HepG2 (cell line): ENCODE results near the gene PAFAH1B1. TPM values are rescaled to one million over a fixed set of nuclear protein-coding genes. Genes with fewer than 3 reads are reported as not detected.

Experiments used
- ARID3A ChIP-seq: IDR thresholded peaks from 2 replicates; pipeline ENCODE4 v1.6.1; 2012; ENCODE audit warnings: low read depth, low read length, improper control_type of control experiment
- HNRNPH1 ChIP-seq: fragments of 200-400 bp; formaldehyde crosslinking; optimal IDR thresholded peaks from 2 replicates; pipeline ENCODE3; 2017; ENCODE audit warnings: mild to moderate bottlenecking, low read depth, low read length
- MEF2D ChIP-seq: sonication (generic); formaldehyde crosslinking; IDR thresholded peaks from 2 replicates; pipeline ENCODE4 v1.5.1; 2020; ENCODE audit warnings: mild to moderate bottlenecking, missing genetic modification reagents
- RARA ChIP-seq: IDR thresholded peaks from 2 replicates; pipeline ENCODE4 v1.6.1; 2016; ENCODE audit warnings: missing genetic modification reagents, missing compliant biosample characterization
- SOX13 ChIP-seq, 3 experiments: fragments of 450-650 bp in 1 of 3; sonication (generic) in 1 of 3; formaldehyde crosslinking in 1 of 3; IDR thresholded peaks in 2 of 3; conservative IDR thresholded peaks in 1 of 3; 2 replicates each; pipeline versions ENCODE4 v1.5.0 to v1.6.1; 2016 to 2020; ENCODE audit warnings: antibody characterized with exemption in 1 of 3, mild to moderate bottlenecking in 1 of 3, missing compliant biosample characterization in 1 of 3, missing genetic modification reagents in 1 of 3, moderate library complexity in 1 of 3
- TAF15 ChIP-seq: fragments of 200-400 bp; formaldehyde crosslinking; IDR thresholded peaks from one replicate; pipeline ENCODE4 v1.6.1; 2018; ENCODE audit warnings: mild to moderate bottlenecking, low read depth, low read length; ENCODE audit not compliant: poor library complexity, severe bottlenecking
- TOE1 ChIP-seq: sonication (generic); formaldehyde crosslinking; IDR thresholded peaks from 2 replicates; pipeline ENCODE4 v1.4.0; 2020; ENCODE audit warnings: mild to moderate bottlenecking, missing genetic modification reagents
- TOPORS ChIP-seq: sonication (generic); formaldehyde crosslinking; IDR thresholded peaks from 2 replicates; pipeline ENCODE4 v1.8.0; 2023; ENCODE audit warnings: mild to moderate bottlenecking, missing genetic modification reagents
- ZNF136 ChIP-seq: sonication (generic); formaldehyde crosslinking; IDR thresholded peaks from 2 replicates; pipeline ENCODE4 v1.8.1; 2022; ENCODE audit warnings: low read depth, mild to moderate bottlenecking, moderate library complexity, missing genetic modification reagents
- ZNF629 ChIP-seq: sonication (generic); formaldehyde crosslinking; conservative IDR thresholded peaks from 2 replicates; pipeline ENCODE4 v1.5.0; 2020; ENCODE audit warnings: missing genetic modification reagents
- ZNF674 ChIP-seq: sonication (generic); formaldehyde crosslinking; IDR thresholded peaks from 2 replicates; pipeline ENCODE4 v1.5.0; 2020; ENCODE audit warnings: low read depth, mild to moderate bottlenecking, missing genetic modification reagents
- ZNF839 ChIP-seq: sonication (generic); formaldehyde crosslinking; IDR thresholded peaks from 2 replicates; pipeline ENCODE4 v1.4.0; 2020; ENCODE audit warnings: missing genetic modification reagents, mild to moderate bottlenecking, borderline replicate concordance
- polyA plus RNA-seq, 8 experiments: library from polyadenylated mRNA; depleted of rRNA in 3 of 8; stranded (reverse) in 7 of 8; unstranded in 1 of 8; fragments of >200 nt; fragmentation: Illumina TruSeq in 4 of 8; extraction: Trizol in 4 of 8; gene quantifications; 2 replicates each; pipeline versions ENCODE4 v1.2.1 to v1.2.3, GENCODE V29; 2011 to 2016; ENCODE audit warnings: low read depth in 4 of 8, missing spikeins in 1 of 8, mixed read lengths in 1 of 8; ENCODE audit not compliant: insufficient read depth in 1 of 8
- total RNA-seq, 5 experiments: library from RNA; depleted of rRNA; stranded (reverse); fragments of >200 nt; fragmentation: Illumina TruSeq; extraction: Trizol; gene quantifications; 2 replicates each; pipeline ENCODE4 v1.2.3, GENCODE V29; 2016; ENCODE audit warnings: low read depth in 1 of 5
- TF ChIP-seq, protein P1 (sequence below): sonication (generic); formaldehyde crosslinking; IDR thresholded peaks from 2 replicates; pipeline ENCODE4 v1.5.0; 2020; ENCODE audit warnings: mild to moderate bottlenecking, missing genetic modification reagents
- TF ChIP-seq, protein P2 (sequence below): sonication (generic); formaldehyde crosslinking; IDR thresholded peaks from 2 replicates; pipeline ENCODE4 v1.5.0; 2020; ENCODE audit warnings: missing genetic modification reagents
- TF ChIP-seq, protein P3 (sequence below): IDR thresholded peaks from 2 replicates; pipeline ENCODE4 v1.4.0; 2020; ENCODE audit warnings: mild to moderate bottlenecking, missing genetic modification reagents

The PAFAH1B1 gene
- total and polyA plus RNA-seq, 2 of the 13 experiments (the other 11 are each of a cell fraction or from before 2014, with no cell fraction given) = 46.0 to 64.9 TPM

DNA sequence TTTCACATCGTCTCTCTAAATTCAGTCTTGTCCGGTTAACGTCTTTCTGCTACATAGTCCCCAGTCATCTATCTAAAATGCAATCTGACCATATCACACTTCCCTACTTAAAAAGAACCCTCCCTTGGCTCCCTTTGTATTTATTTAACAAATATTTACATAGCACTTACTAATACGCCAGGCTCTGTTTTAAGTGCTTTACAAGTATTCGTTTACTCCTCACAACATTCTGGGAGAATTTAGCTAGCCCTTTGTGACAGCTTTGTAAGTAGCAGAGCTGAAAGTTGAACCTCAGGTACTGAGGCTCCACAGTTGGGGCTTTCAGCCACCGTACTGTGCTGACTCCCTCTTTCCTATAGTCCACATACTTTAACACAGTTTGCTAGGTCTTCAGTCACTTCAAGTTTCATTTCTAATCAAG is 9.2 kb downstream of the PAFAH1B1 start (continued):
- TF ChIP-seq ZNF629 = no peak
- TF ChIP-seq SOX13 (IDR thresholded peaks at IDR 0.05) = no peak
- TF ChIP-seq SOX13 (CRISPR knock-in tag; conservative IDR thresholded peaks at IDR 0.05 in 1 of 2, IDR thresholded peaks at IDR 0.05 in 1 of 2) = no peak
- TF ChIP-seq TOPORS (CRISPR knock-in tag) = no peak
- TF ChIP-seq TAF15 = no peak
- no peak for TF ChIP-seq ZNF839 (CRISPR knock-in tag)
- no peak for TF ChIP-seq HNRNPH1
- TF ChIP-seq, protein P1, sequence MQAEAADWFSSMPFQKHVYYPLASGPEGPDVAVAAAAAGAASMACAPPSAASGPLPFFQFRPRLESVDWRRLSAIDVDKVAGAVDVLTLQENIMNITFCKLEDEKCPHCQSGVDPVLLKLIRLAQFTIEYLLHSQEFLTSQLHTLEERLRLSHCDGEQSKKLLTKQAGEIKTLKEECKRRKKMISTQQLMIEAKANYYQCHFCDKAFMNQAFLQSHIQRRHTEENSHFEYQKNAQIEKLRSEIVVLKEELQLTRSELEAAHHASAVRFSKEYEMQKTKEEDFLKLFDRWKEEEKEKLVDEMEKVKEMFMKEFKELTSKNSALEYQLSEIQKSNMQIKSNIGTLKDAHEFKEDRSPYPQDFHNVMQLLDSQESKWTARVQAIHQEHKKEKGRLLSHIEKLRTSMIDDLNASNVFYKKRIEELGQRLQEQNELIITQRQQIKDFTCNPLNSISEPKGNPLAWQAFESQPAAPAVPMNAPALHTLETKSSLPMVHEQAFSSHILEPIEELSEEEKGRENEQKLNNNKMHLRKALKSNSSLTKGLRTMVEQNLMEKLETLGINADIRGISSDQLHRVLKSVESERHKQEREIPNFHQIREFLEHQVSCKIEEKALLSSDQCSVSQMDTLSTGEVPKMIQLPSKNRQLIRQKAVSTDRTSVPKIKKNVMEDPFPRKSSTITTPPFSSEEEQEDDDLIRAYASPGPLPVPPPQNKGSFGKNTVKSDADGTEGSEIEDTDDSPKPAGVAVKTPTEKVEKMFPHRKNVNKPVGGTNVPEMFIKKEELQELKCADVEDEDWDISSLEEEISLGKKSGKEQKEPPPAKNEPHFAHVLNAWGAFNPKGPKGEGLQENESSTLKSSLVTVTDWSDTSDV (CRISPR knock-in tag) = no peak
- TF ChIP-seq RARA (CRISPR knock-in tag) = 0 out of 2 replicates have a peak, but pooled peaks have one; percentile 5
- peak; percentile 45; the same call in 1 of the 2 replicates for TF ChIP-seq ARID3A
- TF ChIP-seq, protein P2, sequence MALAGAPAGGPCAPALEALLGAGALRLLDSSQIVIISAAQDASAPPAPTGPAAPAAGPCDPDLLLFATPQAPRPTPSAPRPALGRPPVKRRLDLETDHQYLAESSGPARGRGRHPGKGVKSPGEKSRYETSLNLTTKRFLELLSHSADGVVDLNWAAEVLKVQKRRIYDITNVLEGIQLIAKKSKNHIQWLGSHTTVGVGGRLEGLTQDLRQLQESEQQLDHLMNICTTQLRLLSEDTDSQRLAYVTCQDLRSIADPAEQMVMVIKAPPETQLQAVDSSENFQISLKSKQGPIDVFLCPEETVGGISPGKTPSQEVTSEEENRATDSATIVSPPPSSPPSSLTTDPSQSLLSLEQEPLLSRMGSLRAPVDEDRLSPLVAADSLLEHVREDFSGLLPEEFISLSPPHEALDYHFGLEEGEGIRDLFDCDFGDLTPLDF (CRISPR knock-in tag) = no peak
- TF ChIP-seq ZNF674 (CRISPR knock-in tag) = no peak
- no peak for TF ChIP-seq TOE1 (CRISPR knock-in tag)
- TF ChIP-seq MEF2D (CRISPR knock-in tag) = no peak
- no peak for TF ChIP-seq ZNF136 (CRISPR knock-in tag)
- TF ChIP-seq, protein P3, sequence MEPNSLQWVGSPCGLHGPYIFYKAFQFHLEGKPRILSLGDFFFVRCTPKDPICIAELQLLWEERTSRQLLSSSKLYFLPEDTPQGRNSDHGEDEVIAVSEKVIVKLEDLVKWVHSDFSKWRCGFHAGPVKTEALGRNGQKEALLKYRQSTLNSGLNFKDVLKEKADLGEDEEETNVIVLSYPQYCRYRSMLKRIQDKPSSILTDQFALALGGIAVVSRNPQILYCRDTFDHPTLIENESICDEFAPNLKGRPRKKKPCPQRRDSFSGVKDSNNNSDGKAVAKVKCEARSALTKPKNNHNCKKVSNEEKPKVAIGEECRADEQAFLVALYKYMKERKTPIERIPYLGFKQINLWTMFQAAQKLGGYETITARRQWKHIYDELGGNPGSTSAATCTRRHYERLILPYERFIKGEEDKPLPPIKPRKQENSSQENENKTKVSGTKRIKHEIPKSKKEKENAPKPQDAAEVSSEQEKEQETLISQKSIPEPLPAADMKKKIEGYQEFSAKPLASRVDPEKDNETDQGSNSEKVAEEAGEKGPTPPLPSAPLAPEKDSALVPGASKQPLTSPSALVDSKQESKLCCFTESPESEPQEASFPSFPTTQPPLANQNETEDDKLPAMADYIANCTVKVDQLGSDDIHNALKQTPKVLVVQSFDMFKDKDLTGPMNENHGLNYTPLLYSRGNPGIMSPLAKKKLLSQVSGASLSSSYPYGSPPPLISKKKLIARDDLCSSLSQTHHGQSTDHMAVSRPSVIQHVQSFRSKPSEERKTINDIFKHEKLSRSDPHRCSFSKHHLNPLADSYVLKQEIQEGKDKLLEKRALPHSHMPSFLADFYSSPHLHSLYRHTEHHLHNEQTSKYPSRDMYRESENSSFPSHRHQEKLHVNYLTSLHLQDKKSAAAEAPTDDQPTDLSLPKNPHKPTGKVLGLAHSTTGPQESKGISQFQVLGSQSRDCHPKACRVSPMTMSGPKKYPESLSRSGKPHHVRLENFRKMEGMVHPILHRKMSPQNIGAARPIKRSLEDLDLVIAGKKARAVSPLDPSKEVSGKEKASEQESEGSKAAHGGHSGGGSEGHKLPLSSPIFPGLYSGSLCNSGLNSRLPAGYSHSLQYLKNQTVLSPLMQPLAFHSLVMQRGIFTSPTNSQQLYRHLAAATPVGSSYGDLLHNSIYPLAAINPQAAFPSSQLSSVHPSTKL (CRISPR knock-in tag) = peak; percentile 27; the same call in 1 of the 2 replicates
- TF ChIP-seq, all 625 proteins: peak for 6
